ENCODE data around the gene DPEP3. TPM values are rescaled to one million over a fixed set of nuclear protein-coding genes. Genes with fewer than 3 reads are reported as not detected.
A peak's percentile ranks its signal among the peaks of the same experiment; 100 is the strongest.

The DPEP3 gene
- total and polyA plus RNA-seq, 7 donors, result 0.09 to 0.46 (median 0.27) TPM; not detected in 4

GRCh38 chr16:68009157-68009735 is 28.9 kb upstream of the DPEP3 start:
- WGBS, 2 donors, result 77 to 80% methylated on average over 9 of the region's 9 CpGs
- intact Hi-C loops (cut with DNase I), result no loop called here

GRCh38 chr16:68005786-68006286 is 25.5 kb upstream of the DPEP3 start:
- Histone ChIP-seq H3K4me1 (no peaks in the 10 kb centered on the region), H3K27me3 (no peaks in the 10 kb centered on the region), H3K4me3 (no peak overlapping the region), H3K27ac (peak overlapping the region; percentile 13 to 48 (median 31)), H3K36me3 (no peaks in the 10 kb centered on the region), H3K9me3 (no peaks in the 10 kb centered on the region)
- WGBS, 2 donors, result 24 to 44% methylated on average over 6 of the region's 6 CpGs
- intact Hi-C loops (cut with DNase I), result no loop called here
- DNase-seq, result no peak
- TF ChIP-seq EP300 (IDR thresholded peaks at IDR 0.05) (no peak), CTCF (IDR thresholded peaks at IDR 0.05) (no peak)

More at GRCh38 chr16:68009157-68009735, 28.9 kb upstream of the DPEP3 start:
- no peaks in the 10 kb centered on the region for H3K4me1 ChIP-seq
- H3K4me3 ChIP-seq, result no peak overlapping the region
- H3K9me3 ChIP-seq, result no peaks in the 10 kb centered on the region
- no peak for DNase-seq
- no peaks in the 10 kb centered on the region for H3K27me3 ChIP-seq
- H3K36me3 ChIP-seq, result no peaks in the 10 kb centered on the region
- no peak overlapping the region for H3K27ac ChIP-seq
- TF ChIP-seq POLR2A (IDR thresholded peaks at IDR 0.05) (no peak), CTCF (IDR thresholded peaks at IDR 0.05) (no peak), EP300 (IDR thresholded peaks at IDR 0.05) (no peak), POLR2AphosphoS5 (IDR thresholded peaks at IDR 0.05) (no peak)

- H3K4me1 ChIP-seq, result no peaks in the 10 kb centered on the region
- no peak overlapping the region for H3K4me3 ChIP-seq
- no peak for DNase-seq
- intact Hi-C loops (cut with DNase I), result no loop called here
- TF ChIP-seq EP300 (IDR thresholded peaks at IDR 0.05) (no peak), POLR2AphosphoS5 (IDR thresholded peaks at IDR 0.05) (no peak), POLR2A (IDR thresholded peaks at IDR 0.05) (no peak), CTCF (IDR thresholded peaks at IDR 0.05) (no peak)
- no peaks in the 10 kb centered on the region for H3K9me3 ChIP-seq
- 86 to 89% methylated on average over 9 of the region's 9 CpGs for WGBS, 2 donors
- H3K27me3 ChIP-seq, result no peaks in the 10 kb centered on the region
- H3K36me3 ChIP-seq, result no peaks in the 10 kb centered on the region
- H3K27ac ChIP-seq, result peak overlapping the region; percentile 13 to 48 (median 31)
Observed at GRCh38 chr16:68005211-68005610, 24.9 kb upstream of the DPEP3 start.

GRCh38 chr16:68003031-68003430 is 22.7 kb upstream of the DPEP3 start:
- intact Hi-C loops (cut with DNase I), result no loop called here
- 84 to 88% methylated on average over 4 of the region's 4 CpGs for WGBS, 2 donors

More at GRCh38 chr16:68003031-68003430, 22.7 kb upstream of the DPEP3 start:
- H3K27ac ChIP-seq, result no peak overlapping the region
- H3K36me3 ChIP-seq, result no peaks in the 10 kb centered on the region
- H3K4me3 ChIP-seq, result no peak overlapping the region
- no peak for DNase-seq
- no peak for TF ChIP-seq CTCF (IDR thresholded peaks at IDR 0.05)
- H3K4me1 ChIP-seq, result no peaks in the 10 kb centered on the region
- H3K27me3 ChIP-seq, result no peaks in the 10 kb centered on the region
- no peaks in the 10 kb centered on the region for H3K9me3 ChIP-seq

All from sigmoid colon (tissue), 7 donors.